Fibroblast of lung (primary cell): ENCODE data around the gene PDLIM7. TPM values are rescaled to one million over a fixed set of nuclear protein-coding genes. Genes with fewer than 3 reads are reported as not detected.

Source experiments
- DNase-seq, 2 donors: peaks; one replicate each; pipeline versions ENCODE4 v3.0.0 to v3.0.0-alpha.2; 2010; ENCODE audit warnings: low read depth in 2 of 2
- H2AFZ ChIP-seq: 2 replicates; pipeline ENCODE4 v1.5.1; 2012; ENCODE audit warnings: low read length, control low read depth, inconsistent platforms
- H3K27ac ChIP-seq: 2 replicates; pipeline ENCODE4 v1.5.1; 2011; ENCODE audit warnings: low read length, control low read depth; ENCODE audit not compliant: insufficient read depth
- H3K27me3 ChIP-seq: 2 replicates; pipeline ENCODE4 v1.5.1; 2011; ENCODE audit warnings: mild to moderate bottlenecking, low read length; ENCODE audit not compliant: control insufficient read depth, insufficient read depth
- H3K36me3 ChIP-seq: 2 replicates; pipeline ENCODE4 v1.5.1; 2011; ENCODE audit warnings: low read length; ENCODE audit not compliant: control insufficient read depth, insufficient read depth
- H3K4me1 ChIP-seq: 2 replicates; pipeline ENCODE4 v1.5.1; 2011; ENCODE audit warnings: low read length; ENCODE audit not compliant: control insufficient read depth, insufficient read depth; ENCODE audit errors: extremely low read depth
- H3K4me2 ChIP-seq: 2 replicates; pipeline ENCODE4 v1.5.1; 2011; ENCODE audit warnings: low read length, control low read depth; ENCODE audit not compliant: insufficient read depth; ENCODE audit errors: extremely low read depth
- H3K4me3 ChIP-seq, 4 experiments: fragments of 200-600 bp in 1 of 4; sonication (generic) in 1 of 4; replicated peaks in 1 of 4; 2 replicates each; pipeline ENCODE4 v1.5.1; 2011 to 2016; ENCODE audit warnings: low read length in 4 of 4, low read depth in 3 of 4, mild to moderate bottlenecking in 3 of 4, control low read depth in 2 of 4, inconsistent platforms in 1 of 4, mixed read lengths in 1 of 4; ENCODE audit not compliant: insufficient read depth in 1 of 4; ENCODE audit errors: control extremely low read depth in 1 of 4
- H3K79me2 ChIP-seq: 2 replicates; pipeline ENCODE4 v1.5.1; 2012; ENCODE audit warnings: mild to moderate bottlenecking, low read length, inconsistent platforms; ENCODE audit not compliant: control insufficient read depth, insufficient read depth
- H3K9ac ChIP-seq: 2 replicates; pipeline ENCODE4 v1.5.1; 2011; ENCODE audit warnings: mild to moderate bottlenecking, low read length, control low read depth; ENCODE audit not compliant: insufficient read depth
- H3K9me3 ChIP-seq: 2 replicates; pipeline ENCODE4 v1.5.1; 2012; ENCODE audit warnings: low read depth, low read length; ENCODE audit not compliant: control insufficient read depth, insufficient read depth
- H4K20me1 ChIP-seq: 2 replicates; pipeline ENCODE4 v1.5.1; 2011; ENCODE audit warnings: low read length; ENCODE audit not compliant: control insufficient read depth, insufficient read depth; ENCODE audit errors: extremely low read depth
- EZH2 ChIP-seq: IDR thresholded peaks from 2 replicates; pipeline ENCODE4 v1.5.1; 2012; ENCODE audit warnings: low read length, control low read depth, mild to moderate bottlenecking; ENCODE audit errors: missing control alignments
- polyA plus RNA-seq, 2 donors: library from polyadenylated mRNA; depleted of rRNA in 1 of 2; stranded (reverse) in 1 of 2; unstranded in 1 of 2; fragments of >200 nt; gene quantifications; 2 replicates each; pipeline ENCODE4 v1.2.1, GENCODE V29; 2011 to 2012; ENCODE audit warnings: missing spikeins in 1 of 2
- total RNA-seq: library from RNA; depleted of rRNA; stranded (reverse); fragments of >200 nt; gene quantifications from 2 replicates; pipeline ENCODE4 v1.2.1, GENCODE V29; 2014
- TF ChIP-seq, protein P1 (sequence below), 2 donors: IDR thresholded peaks in 1 of 2; conservative IDR thresholded peaks in 1 of 2; 1 replicate in 1 of 2; 2 replicates in 1 of 2; pipeline ENCODE4 v1.5.1; 2011 to 2012; ENCODE audit warnings: low read length in 2 of 2, control low read depth in 1 of 2, inconsistent platforms in 1 of 2, low read depth in 1 of 2, mild to moderate bottlenecking in 1 of 2

Gene PDLIM7
- total and polyA plus RNA-seq, 2 donors (not counting 1 experiment from before 2014, with no cell fraction given): 65.2 to 245 TPM

DNA sequence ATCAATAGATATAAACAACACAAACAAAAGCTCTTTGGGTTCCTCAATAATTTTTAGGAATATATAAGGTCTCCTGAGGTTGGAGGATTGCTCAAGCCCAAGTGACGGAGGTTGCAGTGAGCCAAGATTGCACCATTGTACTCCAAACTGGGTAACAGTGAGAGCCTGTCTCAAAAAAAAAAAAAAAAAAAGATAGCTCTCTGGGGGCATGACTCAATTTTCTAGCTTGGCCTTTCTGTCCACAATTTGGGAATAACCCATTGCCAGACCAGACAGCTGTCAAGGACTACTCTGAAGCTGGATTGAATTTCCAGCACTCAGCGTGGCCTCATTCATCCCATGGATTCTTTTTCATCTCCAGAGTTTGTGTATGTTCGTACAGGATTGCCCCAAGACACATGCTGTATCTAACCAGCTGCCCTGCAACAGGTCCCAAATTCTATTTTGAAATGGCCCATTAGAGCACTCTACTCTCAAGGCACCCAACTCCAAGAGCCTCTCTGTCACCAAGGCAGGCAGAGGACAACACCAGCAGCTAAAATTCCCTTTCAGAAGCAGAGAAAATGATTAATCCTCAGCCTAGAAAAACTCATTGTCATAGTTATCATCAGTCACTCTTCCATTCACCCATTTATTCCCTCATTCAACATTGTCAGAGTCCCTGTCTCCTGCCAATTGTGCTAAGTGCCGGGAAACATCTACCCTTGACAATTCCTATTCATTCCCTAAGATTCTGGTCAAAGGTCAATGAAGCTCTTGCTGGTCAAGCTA is 48.3 kb upstream of the PDLIM7 start:
- Histone ChIP-seq H3K9me3 (no peaks in the 10 kb centered on the region), H4K20me1 (no peaks in the 10 kb centered on the region), H3K4me3 (peak overlapping the region in 1 of 4 experiments; percentile 2), H2AFZ (no peak overlapping the region), H3K27me3 (no peaks in the 10 kb centered on the region), H3K79me2 (peaks cover 66% of the 10 kb centered on the region), H3K4me1 (peaks cover 27% of the 10 kb centered on the region), H3K9ac (no peak overlapping the region), H3K27ac (peak overlapping the region; percentile 76), H3K4me2 (peak overlapping the region; percentile 44), H3K36me3 (peaks cover 7% of the 10 kb centered on the region)
- TF ChIP-seq, protein P1, sequence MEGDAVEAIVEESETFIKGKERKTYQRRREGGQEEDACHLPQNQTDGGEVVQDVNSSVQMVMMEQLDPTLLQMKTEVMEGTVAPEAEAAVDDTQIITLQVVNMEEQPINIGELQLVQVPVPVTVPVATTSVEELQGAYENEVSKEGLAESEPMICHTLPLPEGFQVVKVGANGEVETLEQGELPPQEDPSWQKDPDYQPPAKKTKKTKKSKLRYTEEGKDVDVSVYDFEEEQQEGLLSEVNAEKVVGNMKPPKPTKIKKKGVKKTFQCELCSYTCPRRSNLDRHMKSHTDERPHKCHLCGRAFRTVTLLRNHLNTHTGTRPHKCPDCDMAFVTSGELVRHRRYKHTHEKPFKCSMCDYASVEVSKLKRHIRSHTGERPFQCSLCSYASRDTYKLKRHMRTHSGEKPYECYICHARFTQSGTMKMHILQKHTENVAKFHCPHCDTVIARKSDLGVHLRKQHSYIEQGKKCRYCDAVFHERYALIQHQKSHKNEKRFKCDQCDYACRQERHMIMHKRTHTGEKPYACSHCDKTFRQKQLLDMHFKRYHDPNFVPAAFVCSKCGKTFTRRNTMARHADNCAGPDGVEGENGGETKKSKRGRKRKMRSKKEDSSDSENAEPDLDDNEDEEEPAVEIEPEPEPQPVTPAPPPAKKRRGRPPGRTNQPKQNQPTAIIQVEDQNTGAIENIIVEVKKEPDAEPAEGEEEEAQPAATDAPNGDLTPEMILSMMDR (conservative IDR thresholded peaks at IDR 0.05 in 1 of 2, IDR thresholded peaks at IDR 0.05 in 1 of 2; ENCODE audit: low read depth in 1 of 2, low read length in 2 of 2): no peak
- no peak for TF ChIP-seq EZH2
- peak; percentile 80 to 94 for DNase-seq

DNA sequence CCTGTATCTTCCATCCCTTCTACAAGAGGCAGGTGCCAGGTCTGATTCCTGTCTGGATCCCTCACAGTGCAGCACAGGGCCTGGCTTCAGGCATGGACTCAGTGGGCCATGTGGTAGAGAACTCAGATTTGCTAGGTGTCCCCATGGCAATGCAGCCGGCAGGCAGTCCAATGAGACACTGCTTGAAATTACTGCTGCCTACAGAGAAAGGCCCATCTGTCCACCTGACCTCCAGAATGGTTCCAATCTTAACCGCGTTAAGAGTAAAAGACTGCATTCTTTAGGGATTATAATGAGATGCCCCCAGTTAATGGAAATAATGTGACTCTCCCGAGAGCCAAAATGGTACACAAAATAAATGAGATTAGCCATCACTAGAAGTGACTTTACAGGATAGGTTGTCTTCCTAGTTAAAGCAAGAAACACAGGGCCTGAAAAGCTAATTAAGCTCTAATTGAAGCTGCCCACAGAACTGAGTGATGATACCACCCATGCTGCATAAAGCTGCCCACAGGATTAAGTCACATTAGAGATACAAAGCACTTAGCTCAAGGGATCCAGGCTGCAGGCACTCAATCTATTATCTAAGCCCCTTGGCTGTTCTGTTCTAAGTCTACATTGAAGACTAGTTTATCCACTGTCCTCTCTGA is 45.5 kb upstream of the PDLIM7 start:
- no peak for DNase-seq
- Histone ChIP-seq H2AFZ (no peak overlapping the region), H3K9me3 (no peaks in the 10 kb centered on the region), H3K9ac (no peak overlapping the region), H3K4me2 (no peak overlapping the region), H3K4me3 (no peak overlapping the region), H3K79me2 (peaks cover 55% of the 10 kb centered on the region), H3K36me3 (peaks cover 8% of the 10 kb centered on the region), H4K20me1 (no peaks in the 10 kb centered on the region), H3K27me3 (no peaks in the 10 kb centered on the region), H3K27ac (no peak overlapping the region), H3K4me1 (peaks cover 36% of the 10 kb centered on the region)
- TF ChIP-seq EZH2: no peak
- TF ChIP-seq, protein P1 (conservative IDR thresholded peaks at IDR 0.05 in 1 of 2, IDR thresholded peaks at IDR 0.05 in 1 of 2; ENCODE audit: low read depth in 1 of 2, low read length in 2 of 2): no peak

DNA sequence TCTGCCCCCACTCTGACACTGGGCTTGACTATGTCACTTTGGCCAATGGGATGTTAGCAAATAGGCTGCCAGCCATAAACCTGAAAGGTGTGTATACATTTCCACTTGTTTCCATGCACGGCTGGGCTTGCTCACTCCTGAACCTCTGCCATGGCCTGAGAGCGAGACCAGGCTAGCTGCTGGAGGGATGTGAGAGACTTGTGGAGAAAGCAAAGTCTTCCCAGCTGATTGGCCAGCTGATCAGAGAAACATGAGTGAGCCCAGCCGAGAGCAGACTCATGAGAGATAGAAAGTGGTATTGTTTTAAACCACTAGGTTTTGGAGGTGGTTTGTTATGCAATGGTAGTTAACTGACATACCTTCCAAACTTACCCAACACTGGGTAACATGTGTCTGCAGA is 43.0 kb upstream of the PDLIM7 start:
- H2AFZ ChIP-seq: no peak overlapping the region
- H3K36me3 ChIP-seq: peaks cover 18% of the 10 kb centered on the region
- H3K27ac ChIP-seq: no peak overlapping the region
- H3K9me3 ChIP-seq: no peaks in the 10 kb centered on the region
- H3K4me1 ChIP-seq: peaks cover 33% of the 10 kb centered on the region
- H3K27me3 ChIP-seq: no peaks in the 10 kb centered on the region
- peaks cover 55% of the 10 kb centered on the region for H3K79me2 ChIP-seq
- DNase-seq: no peak
- no peak overlapping the region for H3K4me3 ChIP-seq
- no peaks in the 10 kb centered on the region for H4K20me1 ChIP-seq
- TF ChIP-seq EZH2: no peak
- TF ChIP-seq, protein P1 (conservative IDR thresholded peaks at IDR 0.05 in 1 of 2, IDR thresholded peaks at IDR 0.05 in 1 of 2; ENCODE audit: low read depth in 1 of 2, low read length in 2 of 2): no peak
- H3K4me2 ChIP-seq: no peak overlapping the region
- no peak overlapping the region for H3K9ac ChIP-seq
